HL-60 (cell line): Measurements from ENCODE around the gene HPS1.

Experiments used
- CTCF ChIP-seq: IDR thresholded peaks from one replicate; pipeline ENCODE4 v1.5.1; 2011; ENCODE audit warnings: low read length, control low read depth, inconsistent platforms; ENCODE audit not compliant: insufficient read depth
- GABPA ChIP-seq: IDR thresholded peaks from 2 replicates; pipeline ENCODE4 v1.6.1; 2012; ENCODE audit warnings: low read depth
- POLR2AphosphoS5 ChIP-seq: IDR thresholded peaks from 2 replicates; pipeline ENCODE4 v1.6.1; 2012; ENCODE audit warnings: low read depth
- REST ChIP-seq: IDR thresholded peaks from 2 replicates; pipeline ENCODE4 v1.6.1; 2012; ENCODE audit warnings: low read depth; ENCODE audit not compliant: insufficient replicate concordance
- SPI1 ChIP-seq: IDR thresholded peaks from 2 replicates; pipeline ENCODE4 v1.6.1; 2012; ENCODE audit warnings: low read depth, mild to moderate bottlenecking, borderline replicate concordance

DNA sequence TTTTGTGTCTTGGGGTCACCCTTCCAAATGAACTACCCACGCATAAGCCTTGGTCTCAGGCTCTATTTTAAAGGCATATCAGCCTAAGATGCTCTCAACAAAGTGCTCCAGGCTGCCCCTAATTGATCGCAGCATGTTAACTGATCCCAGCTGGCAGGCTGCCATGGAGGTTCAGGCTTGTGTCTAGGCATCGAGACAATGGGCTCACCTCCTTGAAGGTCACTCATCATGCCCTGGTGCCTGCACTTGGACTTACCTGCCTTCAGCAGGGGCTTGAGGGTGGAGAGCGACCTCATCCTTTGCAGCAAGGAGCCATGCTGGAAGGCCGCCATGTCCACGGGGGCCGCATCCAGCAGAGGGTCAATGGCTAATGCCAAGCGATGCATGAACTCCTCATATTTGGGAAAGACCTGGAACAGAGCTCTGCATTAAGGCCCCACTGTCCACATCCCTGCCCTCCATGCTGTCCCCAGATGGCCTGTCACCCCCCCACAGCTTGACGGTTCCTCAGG is 49.6 kb downstream of the HPS1 start:
- TF ChIP-seq POLR2AphosphoS5 (no peak), CTCF (no peak), REST (no peak), GABPA (no peak), SPI1 (no peak)
